GM12801 (cell line): ENCODE measurements around the gene GNB1L.

ENCODE experiments used
- CTCF ChIP-seq: IDR thresholded peaks from one replicate; pipeline ENCODE4 v1.5.1; 2011; ENCODE audit warnings: control low read depth; ENCODE audit not compliant: insufficient read length; ENCODE audit errors: extremely low read depth

GNB1L gene

GRCh38 chr22:19775496-19776325 lies 79.0 kb downstream of the GNB1L start:
- TF ChIP-seq CTCF, result no peak

GRCh38 chr22:19774628-19775027 lies 80.0 kb downstream of the GNB1L start:
- TF ChIP-seq CTCF, result no peak

- TF ChIP-seq CTCF, result no peak
Observed at GRCh38 chr22:19773470-19774040, 81.1 kb downstream of the GNB1L start.

- no peak for TF ChIP-seq CTCF
Observed at GRCh38 chr22:19772673-19773469, 81.8 kb downstream of the GNB1L start.

GRCh38 chr22:19772422-19772672 lies 82.3 kb downstream of the GNB1L start:
- TF ChIP-seq CTCF, result no peak

GRCh38 chr22:19770349-19771220 lies 84.1 kb downstream of the GNB1L start:
- no peak for TF ChIP-seq CTCF

- no peak for TF ChIP-seq CTCF
Observed at GRCh38 chr22:19769393-19769715, 85.3 kb downstream of the GNB1L start.
